ENCODE measurements around the gene NTRK3.
"Not testable (repeated sequence)": the region's sequence is repeated elsewhere in the genome, so short reads cannot be mapped to it uniquely, and the experiment has no call there.

Gene NTRK3

GRCh38 chr15:87877114-87877810, 379.3 kb downstream of the NTRK3 start:
- DNase-seq (ENCODE audit: low spot score), result peak; percentile 14

DNA sequence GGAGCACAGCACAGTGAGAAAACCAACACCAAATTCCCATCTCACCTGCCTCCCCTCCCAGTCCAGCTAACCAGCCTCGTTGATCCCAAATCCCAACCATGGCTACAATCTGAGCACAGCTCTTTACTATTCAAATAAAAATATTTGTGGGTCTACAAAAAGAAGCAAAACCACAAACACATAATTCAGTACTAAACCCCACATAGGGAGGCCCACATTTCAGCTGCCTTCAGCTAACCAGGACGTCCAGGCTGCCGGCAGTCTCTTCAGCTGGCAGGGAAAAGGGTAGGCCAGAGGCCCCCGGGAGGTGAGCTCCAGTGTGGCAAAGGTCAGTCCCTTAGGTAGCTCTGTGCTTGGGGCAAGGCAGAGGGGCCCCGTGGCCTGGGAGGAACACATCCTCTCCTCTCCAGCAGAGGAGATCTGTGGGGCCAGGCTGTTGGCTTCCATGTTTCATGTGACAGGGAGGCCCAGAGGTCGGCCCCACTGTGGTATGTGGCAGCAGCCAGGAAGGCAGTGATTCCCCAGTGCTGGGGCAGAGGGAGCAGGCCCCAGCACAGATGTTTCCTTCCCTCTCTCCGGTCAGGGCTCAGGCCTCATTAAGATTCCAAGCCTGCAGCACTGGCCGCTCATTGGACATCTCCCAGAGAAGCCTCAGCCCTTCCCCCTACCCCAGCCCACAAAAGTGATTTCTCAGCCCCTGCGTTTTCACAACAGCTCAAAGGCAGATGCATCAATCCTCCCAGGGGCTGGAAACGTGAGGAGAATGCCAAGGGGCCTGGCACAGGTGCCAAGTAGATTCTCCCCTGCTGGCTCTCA, 381.4 kb downstream of the NTRK3 start:
- DNase-seq (ENCODE audit: low spot score), result peak; percentile 56

GRCh38 chr15:87873516-87873915, 383.0 kb downstream of the NTRK3 start:
- peak; percentile 17 for DNase-seq (ENCODE audit: low spot score)

DNA sequence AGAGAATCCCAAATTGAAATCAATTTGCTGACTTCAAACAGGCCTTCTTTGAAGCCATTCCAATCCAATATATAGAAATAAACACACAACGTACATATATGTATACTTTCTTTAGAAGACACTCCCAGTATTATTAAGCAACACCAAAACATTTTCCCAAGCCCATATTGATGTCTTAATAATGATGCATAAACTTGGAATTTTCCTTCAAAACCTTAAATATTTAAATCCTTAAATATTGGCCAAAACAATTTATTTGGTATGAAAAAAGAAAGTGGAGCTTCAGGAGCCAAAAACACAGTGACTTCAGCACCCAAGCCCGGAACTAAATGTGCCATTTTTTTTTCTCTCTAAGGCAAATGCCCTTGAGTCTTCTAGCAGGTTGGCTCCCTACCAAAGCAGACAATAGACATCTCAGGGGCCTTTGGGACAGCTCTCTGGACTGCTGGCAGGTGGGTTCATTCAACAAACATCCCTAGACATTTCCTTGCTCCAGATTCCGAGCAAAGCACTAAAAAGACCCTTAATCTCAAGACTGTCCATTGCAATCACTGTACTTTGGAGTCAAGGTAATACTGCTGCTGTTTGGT, 384.7 kb downstream of the NTRK3 start:
- DNase-seq (ENCODE audit: low spot score), result peak; percentile 33

GRCh38 chr15:87871258-87871681, 385.3 kb downstream of the NTRK3 start:
- DNase-seq (ENCODE audit: low spot score), result peak; percentile 66

GRCh38 chr15:87866961-87867360, 389.6 kb downstream of the NTRK3 start:
- no peak for DNase-seq (ENCODE audit: low spot score)

DNA sequence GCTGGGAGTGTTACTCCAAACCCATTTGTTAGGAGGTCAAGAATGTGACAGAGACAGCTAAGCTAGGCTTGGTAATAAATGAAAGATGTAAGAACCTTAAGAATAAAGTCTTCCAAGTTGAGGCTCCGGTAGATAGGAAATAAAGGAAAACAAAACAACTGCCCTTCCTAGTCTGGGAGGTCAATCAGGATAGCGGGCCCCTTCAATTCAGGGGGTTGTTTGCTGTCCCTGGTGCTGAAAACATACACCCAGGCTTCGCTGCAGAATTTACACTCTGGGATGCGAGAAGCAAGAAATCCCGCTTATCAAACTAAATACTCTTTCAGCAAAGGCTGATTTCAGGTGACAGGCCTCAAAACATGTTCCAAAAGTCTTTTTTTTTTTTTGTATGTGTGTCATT, 393.4 kb downstream of the NTRK3 start:
- peak; percentile 51 for DNase-seq (ENCODE audit: low spot score)

- DNase-seq (ENCODE audit: low spot score), result no peak
These were observed 395.8 kb downstream of the NTRK3 start for GRCh38 chr15:87860743-87861142.

GRCh38 chr15:87858651-87859050, 397.9 kb downstream of the NTRK3 start:
- no peak for DNase-seq (ENCODE audit: low spot score)

GRCh38 chr15:87851497-87851896, 405.0 kb downstream of the NTRK3 start:
- DNase-seq (ENCODE audit: low spot score), result no peak

DNA sequence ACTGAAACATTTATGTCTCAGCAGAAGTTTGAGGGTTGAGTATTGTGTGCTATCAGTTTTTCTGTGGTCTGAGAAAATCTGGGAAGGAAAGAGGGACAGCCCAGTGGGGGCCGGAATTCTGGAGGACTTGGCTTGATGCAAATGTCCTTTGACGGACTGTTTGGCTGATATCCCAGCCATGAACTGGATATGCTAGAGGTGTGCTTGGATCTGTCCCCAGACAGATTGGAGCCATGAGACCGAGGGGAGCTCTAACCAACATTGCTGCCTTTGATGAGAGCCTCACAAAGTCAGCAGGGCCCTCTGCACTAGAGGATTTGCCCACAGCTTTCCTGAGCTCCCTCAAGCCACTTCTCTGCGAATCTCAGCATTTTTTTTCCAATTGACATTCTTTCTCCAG, 405.6 kb downstream of the NTRK3 start:
- DNase-seq (ENCODE audit: low spot score), result no peak

- no peak for DNase-seq (ENCODE audit: low spot score)
These were observed 407.4 kb downstream of the NTRK3 start for GRCh38 chr15:87849181-87849580.

DNA sequence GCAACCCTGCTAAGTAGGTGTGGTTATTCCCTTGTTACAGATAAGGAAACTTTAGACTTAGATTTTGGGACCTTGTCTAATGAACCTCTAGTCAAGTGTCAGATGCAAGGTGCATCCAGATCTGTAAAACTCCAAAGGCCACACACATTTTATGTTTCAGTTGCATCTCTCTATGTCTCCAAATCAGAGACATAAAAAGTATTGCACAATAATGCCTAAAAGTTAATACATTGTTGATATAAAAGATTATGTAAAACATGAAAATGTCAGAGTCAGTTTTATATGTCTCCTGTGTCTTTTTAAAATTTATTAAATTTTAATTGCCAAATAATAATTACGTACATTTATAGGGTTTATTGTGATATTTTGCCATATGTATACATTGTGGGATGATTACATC, 408.5 kb downstream of the NTRK3 start:
- DNase-seq (ENCODE audit: low spot score), result no peak

- DNase-seq (ENCODE audit: low spot score), result no peak
These were observed 409.8 kb downstream of the NTRK3 start for GRCh38 chr15:87846746-87847145.

GRCh38 chr15:87843312-87843711, 413.2 kb downstream of the NTRK3 start:
- DNase-seq (ENCODE audit: low spot score), result no peak

DNA sequence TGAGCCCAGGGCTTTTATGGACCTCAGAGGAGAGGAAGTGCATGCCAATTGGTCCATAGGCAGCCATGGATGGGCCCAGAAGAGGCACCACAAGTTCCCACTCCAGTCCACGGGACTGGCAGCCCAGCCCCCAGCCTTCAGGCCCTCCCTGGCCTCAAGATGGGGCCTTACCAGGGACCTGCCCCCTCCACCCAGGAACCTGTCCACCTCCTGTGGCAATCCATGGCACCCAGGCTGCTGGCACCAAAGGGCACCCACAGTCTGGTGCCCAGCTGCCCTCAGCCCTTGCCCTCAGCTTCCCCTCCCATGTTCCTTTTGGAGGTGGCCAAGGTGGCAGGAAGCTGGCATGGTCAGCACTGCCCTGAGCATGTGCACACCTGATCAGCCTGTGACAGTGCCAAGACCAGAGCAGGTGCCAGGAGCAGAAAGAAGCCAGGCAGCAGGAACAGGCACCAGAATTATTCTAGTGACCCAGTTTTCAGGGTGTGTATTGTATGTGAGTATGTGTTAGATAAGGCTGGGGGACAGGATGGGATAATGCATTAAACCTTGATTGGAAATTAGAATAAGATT, 415.0 kb downstream of the NTRK3 start:
- DNase-seq (ENCODE audit: low spot score), result no peak

DNA sequence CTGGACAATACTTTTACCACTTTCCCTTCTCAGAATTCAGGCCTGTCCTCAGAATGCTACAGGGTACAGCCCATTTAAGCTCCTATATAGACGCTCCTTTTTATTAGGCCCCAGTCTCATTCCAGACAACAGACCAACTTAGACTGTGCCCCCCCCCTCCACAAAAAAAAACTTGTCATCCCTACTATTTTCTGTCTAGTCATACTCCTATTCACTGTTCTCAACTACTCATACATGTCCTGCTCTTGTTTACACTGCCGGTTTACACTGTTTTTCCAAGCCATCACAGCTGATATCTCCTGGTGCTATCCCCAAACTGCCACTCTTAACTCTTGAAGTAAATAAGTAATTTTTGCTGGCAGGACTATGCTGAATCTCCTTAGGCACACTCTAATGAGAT, 420.7 kb downstream of the NTRK3 start:
- not testable (repeated sequence) for DNase-seq (ENCODE audit: low spot score)

GRCh38 chr15:87833333-87833732, 423.2 kb downstream of the NTRK3 start:
- not testable (repeated sequence) for DNase-seq (ENCODE audit: low spot score)

- no peak for DNase-seq (ENCODE audit: low spot score)
These were observed 427.0 kb downstream of the NTRK3 start for GRCh38 chr15:87829332-87830050.

- no peak for DNase-seq (ENCODE audit: low spot score)
These were observed 427.9 kb downstream of the NTRK3 start for GRCh38 chr15:87828608-87829007.

DNA sequence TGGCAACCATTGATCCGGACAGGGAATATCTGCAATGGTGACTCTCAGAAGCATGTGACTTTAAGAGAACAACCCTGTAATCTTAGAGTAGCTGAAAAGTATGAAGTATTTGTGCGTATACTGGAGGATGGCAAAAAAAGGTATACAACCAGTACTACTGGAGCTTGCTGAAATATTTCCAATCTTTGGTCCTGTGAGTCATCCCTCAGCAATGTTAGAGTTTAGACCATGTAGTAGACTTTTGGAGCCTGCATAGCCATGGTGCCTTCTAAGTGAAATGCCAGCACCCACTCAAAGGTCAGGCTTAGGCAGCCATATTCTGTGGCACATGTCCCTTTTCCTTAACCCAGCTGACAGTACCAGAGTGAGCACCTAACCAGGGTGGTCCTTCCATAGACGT, 429.4 kb downstream of the NTRK3 start:
- no peak for DNase-seq (ENCODE audit: low spot score)

- DNase-seq (ENCODE audit: low spot score), result no peak
These were observed 430.3 kb downstream of the NTRK3 start for GRCh38 chr15:87826119-87826747.

Data from AG20443 (cell line).